NCI-H526 treated with DMSO at 0.1 percent for 48 hours (cell line): ENCODE results near the gene DERA.
"Not testable (repeated sequence)": the region's sequence is repeated elsewhere in the genome, so short reads cannot be mapped to it uniquely, and the experiment has no call there.

ENCODE experiments used
- DNase-seq: peaks from one replicate; lab custom pipeline; 2025; lab: John Stamatoyannopoulos, UW

Gene DERA

GRCh38 chr12:15910864-15911721, at the start of gene DERA:
Gene DERA, plus strand, starts transcription at chr12:15911332. Its CDS starts 52 bp downstream, at chr12:15911384.
- DNase-seq, result peak; percentile 71

DNA sequence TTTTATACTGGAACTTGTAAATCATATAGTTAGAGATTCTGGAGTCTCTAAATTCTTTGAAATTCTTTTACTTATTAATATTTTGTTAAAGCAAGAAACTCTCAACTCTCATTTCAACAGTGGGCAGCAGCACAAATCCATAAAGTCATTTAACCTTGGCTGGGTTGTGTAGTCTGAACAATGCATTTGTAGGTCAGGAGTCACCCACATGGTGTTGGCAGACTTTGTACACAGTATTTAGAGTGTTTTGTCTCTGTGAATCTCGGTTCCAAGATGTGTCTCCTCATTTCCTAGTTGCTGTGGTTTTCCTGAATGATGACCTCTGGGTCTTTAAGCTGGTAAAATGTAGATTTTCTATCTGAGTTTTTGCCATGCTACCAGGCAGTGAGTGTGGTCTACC, 49.7 kb upstream of the DERA start:
- no peak for DNase-seq

- DNase-seq, result no peak
Observed at GRCh38 chr12:15862840-15863239, 48.3 kb upstream of the DERA start.

DNA sequence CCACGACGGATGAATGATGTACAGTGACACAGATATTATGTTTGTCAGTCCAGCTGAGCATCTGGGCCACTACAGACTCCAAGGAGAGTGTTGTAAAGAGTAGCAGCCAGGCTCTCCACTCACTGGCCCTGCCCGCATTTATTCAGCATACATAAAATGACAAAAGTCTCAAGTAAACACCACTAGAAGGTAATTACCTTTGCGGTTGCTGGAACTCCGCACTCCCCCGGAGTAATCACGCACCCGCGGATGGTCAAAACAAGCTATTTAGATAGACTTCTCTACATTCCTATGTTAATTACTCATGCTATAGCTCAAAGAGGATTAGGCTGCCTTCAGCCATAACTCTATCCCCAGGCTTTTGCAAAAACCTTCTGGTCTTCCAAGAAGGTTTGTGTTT, 47.8 kb upstream of the DERA start:
- DNase-seq, result no peak

DNA sequence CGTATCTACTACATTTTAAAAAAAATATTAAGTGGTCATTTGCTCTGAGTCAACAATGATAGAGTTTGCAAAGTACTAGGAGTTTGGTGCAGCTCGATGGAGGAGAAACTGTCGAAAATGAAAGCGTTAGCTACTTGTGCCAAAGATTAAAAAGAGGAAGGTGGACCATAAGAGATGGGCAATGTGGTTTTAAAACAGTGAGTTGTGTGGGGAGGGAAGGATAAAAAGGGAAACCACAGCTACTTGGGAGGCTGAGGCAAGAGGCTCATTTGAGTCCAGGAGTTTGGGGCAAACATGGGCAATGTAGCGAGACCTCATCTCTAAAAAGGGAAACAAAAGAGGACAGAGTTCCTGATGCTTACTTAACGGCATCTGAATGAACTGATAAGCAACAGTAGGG, 47.1 kb upstream of the DERA start:
- DNase-seq, result no peak

- DNase-seq, result no peak
Observed at GRCh38 chr12:15868186-15868585, 42.9 kb upstream of the DERA start.

GRCh38 chr12:15873556-15873955, 37.6 kb upstream of the DERA start:
- DNase-seq, result no peak

GRCh38 chr12:15874556-15875145, 36.5 kb upstream of the DERA start:
- DNase-seq, result not testable (repeated sequence)

DNA sequence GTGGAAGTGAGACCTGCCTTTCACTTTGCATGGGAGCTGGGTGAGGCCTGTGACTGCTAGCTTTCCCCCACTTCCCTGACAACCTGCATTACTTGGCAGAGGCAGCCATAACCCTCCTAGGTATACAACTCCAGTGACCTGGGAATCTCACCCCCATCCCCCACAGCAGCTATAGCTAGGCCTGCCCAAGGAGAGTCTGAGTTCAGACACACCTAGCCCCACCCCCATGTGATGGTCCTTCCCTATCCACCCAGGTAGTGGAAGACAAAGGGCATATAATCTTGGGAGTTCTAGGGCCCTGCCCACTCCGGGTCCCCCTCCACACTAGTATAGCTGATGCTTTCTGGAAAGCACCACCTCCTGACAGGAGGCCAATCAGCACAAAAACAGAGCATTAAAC, 35.3 kb upstream of the DERA start:
- DNase-seq, result no peak

- DNase-seq, result no peak
Observed at GRCh38 chr12:15879413-15879812, 31.7 kb upstream of the DERA start.

DNA sequence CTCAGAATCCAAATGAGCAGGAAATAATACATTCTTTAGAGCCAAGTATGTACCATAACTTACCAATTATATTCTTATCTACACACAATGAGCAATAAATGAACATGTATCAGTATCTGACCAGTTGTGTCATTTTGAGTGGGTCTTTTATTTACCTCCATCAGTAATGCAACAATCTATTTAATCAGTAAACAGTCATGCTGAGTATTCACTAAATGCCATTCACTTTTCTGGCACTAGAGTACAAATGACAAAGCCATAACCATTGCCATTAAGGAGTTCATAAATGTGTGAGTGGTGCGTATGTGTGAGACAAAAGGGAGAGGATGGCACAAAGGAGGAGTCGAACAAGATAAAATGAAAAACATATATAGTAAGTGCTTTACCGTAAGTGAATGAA, 30.4 kb upstream of the DERA start:
- DNase-seq, result peak; percentile 71

- peak; percentile 98 for DNase-seq
Observed at GRCh38 chr12:15882118-15882971, 28.8 kb upstream of the DERA start, which contains the start of gene STRAP. Gene STRAP, plus strand, starts transcription at chr12:15882387. Its CDS starts 321 bp downstream, at chr12:15882708.

DNA sequence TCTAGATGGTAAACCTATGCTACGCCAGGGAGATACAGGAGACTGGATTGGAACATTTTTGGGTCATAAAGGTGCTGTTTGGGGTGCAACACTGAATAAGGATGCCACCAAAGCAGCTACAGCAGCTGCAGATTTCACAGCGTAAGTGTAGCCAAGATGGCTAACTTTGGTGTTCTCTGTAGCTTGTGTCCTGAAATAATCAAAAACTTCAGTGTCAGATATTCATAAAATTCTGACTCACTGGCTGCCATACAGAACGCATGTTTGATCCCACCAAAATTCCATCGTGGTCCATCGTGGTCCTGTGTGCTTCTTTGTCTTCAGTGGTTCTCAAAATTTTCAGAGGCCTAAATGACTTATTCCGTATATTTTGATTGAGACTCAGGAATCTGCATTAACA, 27.6 kb upstream of the DERA start:
- DNase-seq, result no peak

GRCh38 chr12:15886372-15887042, 24.6 kb upstream of the DERA start:
- no peak for DNase-seq

- no peak for DNase-seq
Observed at GRCh38 chr12:15887043-15887817, 23.9 kb upstream of the DERA start.

- DNase-seq, result no peak
Observed at GRCh38 chr12:15892645-15893259, 18.4 kb upstream of the DERA start.

GRCh38 chr12:15893260-15893659, 17.9 kb upstream of the DERA start:
- DNase-seq, result no peak

GRCh38 chr12:15896867-15897266, 14.3 kb upstream of the DERA start:
- no peak for DNase-seq

GRCh38 chr12:15897433-15897832, 13.7 kb upstream of the DERA start:
- no peak for DNase-seq

GRCh38 chr12:15899282-15899870, 11.8 kb upstream of the DERA start:
- DNase-seq, result peak; percentile 27
